ENCODE data around the gene TPCN1. TPM values are rescaled to one million over a fixed set of nuclear protein-coding genes. Genes with fewer than 3 reads are reported as not detected.
A peak's percentile ranks its signal among the peaks of the same experiment; 100 is the strongest.

The TPCN1 gene
- total RNA-seq, 1 experiment from 2014 or later = 43.0 TPM

DNA sequence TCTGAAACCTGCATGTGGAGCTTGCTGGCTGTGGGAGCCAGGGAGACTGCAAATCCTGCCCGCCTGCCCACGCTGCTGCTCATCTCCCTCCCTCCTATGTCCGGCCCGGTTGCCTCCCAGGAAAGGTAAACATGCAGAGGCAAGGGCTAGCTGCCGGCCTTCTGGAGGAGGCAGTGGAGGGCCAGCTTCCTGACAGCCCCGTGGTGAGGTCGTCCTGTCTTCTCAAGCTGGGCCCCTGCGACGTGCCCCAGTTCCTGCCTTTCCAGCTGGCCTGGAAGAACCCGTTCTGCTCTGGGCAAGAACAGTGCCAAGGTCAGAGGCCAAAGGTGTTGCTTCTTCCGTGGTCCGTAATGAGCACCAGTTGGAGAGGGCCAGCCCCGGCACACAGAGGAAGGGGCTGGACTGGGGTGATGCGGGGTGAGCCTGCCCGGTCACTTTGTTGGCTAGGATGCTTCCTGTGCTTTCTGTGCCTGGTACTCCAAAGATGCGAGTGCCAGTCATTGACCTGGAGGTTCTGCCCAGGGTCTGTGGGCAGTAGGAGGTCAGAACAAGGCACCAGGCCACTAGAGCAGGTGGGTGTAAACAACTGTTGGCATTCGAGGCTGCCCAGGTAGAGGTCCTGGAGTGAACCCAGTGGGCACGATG lies 25.3 kb downstream of the TPCN1 start:
- peaks cover 42% of the 10 kb centered on the region for H3K4me1 Mint-ChIP-seq (ENCODE audit: insufficient read depth, unreplicated experiment)
- peak overlapping the region; percentile 89 for H3K27ac Mint-ChIP-seq (ENCODE audit: low read depth, unreplicated experiment)
- no peaks in the 10 kb centered on the region for H3K9me3 Mint-ChIP-seq (ENCODE audit: unreplicated experiment)
- no TSS peak for BruUV-seq (replicated peaks)
- intact Hi-C loops (cut with micrococcal nuclease) = no loop called here
- peaks cover 46% of the 10 kb centered on the region for H3K36me3 Mint-ChIP-seq (ENCODE audit: insufficient read depth, unreplicated experiment)
- TF ChIP-seq, protein P1, sequence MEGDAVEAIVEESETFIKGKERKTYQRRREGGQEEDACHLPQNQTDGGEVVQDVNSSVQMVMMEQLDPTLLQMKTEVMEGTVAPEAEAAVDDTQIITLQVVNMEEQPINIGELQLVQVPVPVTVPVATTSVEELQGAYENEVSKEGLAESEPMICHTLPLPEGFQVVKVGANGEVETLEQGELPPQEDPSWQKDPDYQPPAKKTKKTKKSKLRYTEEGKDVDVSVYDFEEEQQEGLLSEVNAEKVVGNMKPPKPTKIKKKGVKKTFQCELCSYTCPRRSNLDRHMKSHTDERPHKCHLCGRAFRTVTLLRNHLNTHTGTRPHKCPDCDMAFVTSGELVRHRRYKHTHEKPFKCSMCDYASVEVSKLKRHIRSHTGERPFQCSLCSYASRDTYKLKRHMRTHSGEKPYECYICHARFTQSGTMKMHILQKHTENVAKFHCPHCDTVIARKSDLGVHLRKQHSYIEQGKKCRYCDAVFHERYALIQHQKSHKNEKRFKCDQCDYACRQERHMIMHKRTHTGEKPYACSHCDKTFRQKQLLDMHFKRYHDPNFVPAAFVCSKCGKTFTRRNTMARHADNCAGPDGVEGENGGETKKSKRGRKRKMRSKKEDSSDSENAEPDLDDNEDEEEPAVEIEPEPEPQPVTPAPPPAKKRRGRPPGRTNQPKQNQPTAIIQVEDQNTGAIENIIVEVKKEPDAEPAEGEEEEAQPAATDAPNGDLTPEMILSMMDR (IDR thresholded peaks at IDR 0.05; ENCODE audit: unreplicated experiment) = no peak
- H3K27me3 Mint-ChIP-seq (ENCODE audit: insufficient read depth, unreplicated experiment) = no peaks in the 10 kb centered on the region
- CTCF ChIA-PET = interaction anchor here (0.7 kb wide), 1 partner anchor 91 kb away, joined by 3 read pairs; no protein-coding TSS in a partner anchor
- no peak for DNase-seq (ENCODE audit: unreplicated experiment)
- H3K4me3 Mint-ChIP-seq (ENCODE audit: unreplicated experiment) = peak overlapping the region; percentile 72
- POLR2A ChIA-PET = interaction anchor here (0.9 to 14.2 kb wide), 6 partner anchors 8 to 61 kb away, joined by 3 to 237 read pairs (median 6); partner anchors contain the start of gene TPCN1

DNA sequence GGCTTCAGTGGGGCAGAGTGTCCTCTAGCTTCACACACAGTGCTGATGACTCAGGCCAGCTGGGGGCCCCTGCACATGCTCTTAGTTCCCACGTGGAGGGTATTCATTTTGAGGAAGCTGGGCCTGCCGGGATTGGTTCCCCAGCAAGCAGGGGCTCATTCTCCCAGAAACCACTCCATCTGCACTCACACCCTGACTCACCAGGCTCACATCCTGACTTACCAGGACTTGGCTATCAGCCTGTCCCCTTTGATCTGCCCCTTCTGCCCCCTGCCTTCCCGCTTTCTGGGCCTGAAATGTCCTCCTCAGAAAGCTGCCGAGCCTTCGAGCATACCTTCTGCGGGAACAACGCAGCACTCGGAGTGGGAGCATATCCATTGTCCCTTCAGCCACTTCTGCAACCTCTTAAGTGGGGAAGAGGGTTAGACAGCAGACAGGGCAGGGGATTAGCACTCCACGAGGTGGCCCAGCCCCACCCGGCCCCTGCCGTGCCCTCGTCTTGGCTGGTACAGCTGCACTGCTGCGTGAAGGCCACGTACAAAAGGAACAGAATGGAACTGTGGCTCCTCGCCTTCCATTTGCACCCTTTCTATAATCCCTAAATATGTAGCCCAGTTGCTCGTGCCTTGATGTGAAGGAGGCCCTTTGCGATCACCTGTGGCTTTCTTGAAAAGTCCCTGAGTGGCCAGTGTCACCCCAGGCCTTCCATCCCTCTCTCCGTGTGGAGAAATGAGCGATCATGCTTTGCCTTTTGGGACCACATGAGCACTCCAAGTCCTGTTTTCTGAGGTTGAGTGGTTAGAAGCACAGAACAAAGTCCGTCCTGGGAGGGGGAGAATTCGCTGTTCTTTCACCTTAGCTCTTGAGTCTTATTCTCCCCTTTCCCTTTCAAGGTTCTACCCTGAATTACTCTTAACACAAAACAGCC lies 26.1 kb downstream of the TPCN1 start:
- H3K4me1 Mint-ChIP-seq (ENCODE audit: insufficient read depth, unreplicated experiment) = peaks cover 34% of the 10 kb centered on the region
- CTCF ChIA-PET = no interaction called here
- POLR2A ChIA-PET = interaction anchor here (0.9 to 14.2 kb wide), 2 partner anchors 21 to 52 kb away, joined by 4 to 237 read pairs; partner anchors contain the start of gene TPCN1

DNA sequence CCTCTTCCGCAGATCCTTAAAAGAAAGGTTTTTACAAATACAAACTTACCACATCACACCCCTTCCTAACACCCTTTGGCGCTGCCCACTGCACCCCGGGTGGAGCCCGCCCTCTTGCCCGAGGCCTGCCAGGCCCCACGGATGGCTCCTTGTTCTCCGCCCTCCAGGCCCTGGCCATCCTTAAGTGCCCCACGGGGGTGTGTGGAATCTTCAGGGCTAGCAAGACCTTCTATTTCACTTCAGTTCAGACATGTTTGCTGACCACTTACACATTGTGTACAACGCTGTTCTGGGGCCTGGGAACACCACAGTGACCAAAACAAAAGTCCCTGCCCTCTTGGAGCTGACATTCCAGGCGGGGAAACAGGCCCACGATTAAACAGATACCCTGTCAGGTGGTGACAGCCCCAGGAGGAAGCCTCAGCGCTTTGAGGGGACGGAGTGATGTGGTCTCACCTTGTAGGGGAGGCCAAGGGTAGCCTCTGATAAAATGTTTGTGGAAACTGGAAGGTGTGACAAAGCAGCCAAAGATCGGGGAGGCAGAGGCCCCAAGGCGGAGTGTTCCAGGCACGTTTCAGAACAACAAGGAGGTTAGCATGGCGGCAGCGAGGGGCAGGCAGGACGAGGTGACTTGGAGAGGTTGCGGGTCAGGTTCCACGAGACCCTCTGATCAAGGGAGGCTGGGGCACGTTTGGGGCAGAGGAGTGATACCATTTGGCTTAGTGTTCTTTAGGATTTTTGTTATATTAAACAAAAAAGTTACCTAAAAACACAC lies 27.0 kb downstream of the TPCN1 start:
- no peak overlapping the region for H3K27ac Mint-ChIP-seq (ENCODE audit: low read depth, unreplicated experiment)
- no TSS peak for BruUV-seq (replicated peaks)
- H3K4me1 Mint-ChIP-seq (ENCODE audit: insufficient read depth, unreplicated experiment) = peaks cover 28% of the 10 kb centered on the region
- ChIA-PET CTCF (no interaction called here), POLR2A (interaction anchor here (0.9 to 14.2 kb wide), 2 partner anchors 22 to 63 kb away, joined by 3 to 237 read pairs; partner anchors contain the start of genes DDX54, RITA1 and TPCN1)
- intact Hi-C loops (cut with micrococcal nuclease) = no loop called here
- TF ChIP-seq, protein P1 (IDR thresholded peaks at IDR 0.05; ENCODE audit: unreplicated experiment) = no peak
- H3K27me3 Mint-ChIP-seq (ENCODE audit: insufficient read depth, unreplicated experiment) = no peaks in the 10 kb centered on the region
- H3K9me3 Mint-ChIP-seq (ENCODE audit: unreplicated experiment) = no peaks in the 10 kb centered on the region
- H3K4me3 Mint-ChIP-seq (ENCODE audit: unreplicated experiment) = no peak overlapping the region
- DNase-seq (ENCODE audit: unreplicated experiment) = no peak
- H3K36me3 Mint-ChIP-seq (ENCODE audit: insufficient read depth, unreplicated experiment) = peaks cover 42% of the 10 kb centered on the region

More for the DNA sequence above, 26.1 kb downstream of the TPCN1 start:
- TF ChIP-seq, protein P1 (IDR thresholded peaks at IDR 0.05; ENCODE audit: unreplicated experiment) = no peak
- intact Hi-C loops (cut with micrococcal nuclease) = no loop called here
- no peak for DNase-seq (ENCODE audit: unreplicated experiment)
- Mint-ChIP-seq H3K4me3 (ENCODE audit: unreplicated experiment) (no peak overlapping the region), H3K9me3 (ENCODE audit: unreplicated experiment) (no peaks in the 10 kb centered on the region), H3K27me3 (ENCODE audit: insufficient read depth, unreplicated experiment) (no peaks in the 10 kb centered on the region), H3K36me3 (ENCODE audit: insufficient read depth, unreplicated experiment) (peaks cover 42% of the 10 kb centered on the region), H3K27ac (ENCODE audit: low read depth, unreplicated experiment) (peak overlapping the region; percentile 89)
- no TSS peak for BruUV-seq (replicated peaks)
